Mesendoderm (in vitro differentiated cells): ENCODE results near the gene PAWR.

Source experiments
- DNase-seq: peaks from one replicate; pipeline ENCODE4 v3.0.0; 2013
- H2AK5ac ChIP-seq: 2 replicates; pipeline ENCODE4 v1.6.1; 2013; ENCODE audit warnings: low read length, inconsistent platforms
- H2BK120ac ChIP-seq: 2 replicates; pipeline ENCODE4 v1.6.1; 2013; ENCODE audit warnings: low read depth, mild to moderate bottlenecking, low read length, moderate library complexity, mixed read lengths
- H2BK15ac ChIP-seq: replicated peaks from 2 replicates; pipeline ENCODE4 v1.6.1; 2013; ENCODE audit warnings: low read depth, mild to moderate bottlenecking, moderate library complexity
- H2BK5ac ChIP-seq: 2 replicates; pipeline ENCODE4 v1.6.1; 2013; ENCODE audit warnings: low read length, inconsistent platforms
- H3K18ac ChIP-seq: 2 replicates; pipeline ENCODE4 v1.6.1; 2013; ENCODE audit warnings: mild to moderate bottlenecking, low read length, mixed read lengths
- H3K23ac ChIP-seq: one replicate; pipeline ENCODE4 v1.6.1; 2013; ENCODE audit warnings: low read length
- H3K27ac ChIP-seq: 2 replicates; pipeline ENCODE4 v1.5.1; 2013; ENCODE audit warnings: low read depth, mild to moderate bottlenecking, inconsistent platforms, low read length, moderate library complexity
- H3K27me3 ChIP-seq: 2 replicates; pipeline ENCODE4 v1.6.1; 2013; ENCODE audit warnings: low read length, control low read depth, mild to moderate bottlenecking, inconsistent platforms; ENCODE audit not compliant: insufficient read depth, poor library complexity
- H3K36me3 ChIP-seq: 2 replicates; pipeline ENCODE4 v1.6.1; 2013; ENCODE audit warnings: low read length, inconsistent platforms; ENCODE audit not compliant: control insufficient read depth, insufficient read depth
- H3K4ac ChIP-seq: one replicate; pipeline ENCODE4 v1.6.1; 2013; ENCODE audit warnings: low read depth, mild to moderate bottlenecking, low read length, moderate library complexity
- H3K4me1 ChIP-seq: 2 replicates; pipeline ENCODE4 v1.6.1; 2013; ENCODE audit warnings: low read depth, low read length, inconsistent platforms; ENCODE audit not compliant: control insufficient read depth
- H3K4me2 ChIP-seq: 2 replicates; pipeline ENCODE4 v1.6.1; 2013; ENCODE audit warnings: low read length
- H3K4me3 ChIP-seq: 2 replicates; pipeline ENCODE4 v1.5.1; 2013; ENCODE audit warnings: mild to moderate bottlenecking, low read length
- H3K56ac ChIP-seq: one replicate; pipeline ENCODE4 v1.6.1; 2013; ENCODE audit warnings: low read length
- H3K79me1 ChIP-seq: 2 replicates; pipeline ENCODE4 v1.6.1; 2013; ENCODE audit warnings: low read length, inconsistent platforms
- H3K79me2 ChIP-seq: 2 replicates; pipeline ENCODE4 v1.6.1; 2013; ENCODE audit warnings: mild to moderate bottlenecking, low read length; ENCODE audit not compliant: control insufficient read depth, insufficient read depth
- H3K9ac ChIP-seq: 2 replicates; pipeline ENCODE4 v1.6.1; 2013; ENCODE audit warnings: low read length, inconsistent platforms
- H4K5ac ChIP-seq: one replicate; pipeline ENCODE4 v1.6.1; 2013; ENCODE audit warnings: low read length
- H4K8ac ChIP-seq: one replicate; pipeline ENCODE4 v1.6.1; 2013; ENCODE audit warnings: low read depth, mild to moderate bottlenecking, control low read depth, low read length, moderate library complexity
- WGBS: extraction: QIAGEN DNeasy Blood & Tissue Kit; methylation state at CpG from one replicate; pipeline ENCODE4 v1.1.7; 2013; ENCODE audit warnings: low lambda C conversion rate, missing lambda C conversion rate; ENCODE audit not compliant: insufficient coverage; ENCODE audit errors: extremely low coverage; 5-methylcytosine and 5-hydroxymethylcytosine counted together

Gene PAWR

DNA sequence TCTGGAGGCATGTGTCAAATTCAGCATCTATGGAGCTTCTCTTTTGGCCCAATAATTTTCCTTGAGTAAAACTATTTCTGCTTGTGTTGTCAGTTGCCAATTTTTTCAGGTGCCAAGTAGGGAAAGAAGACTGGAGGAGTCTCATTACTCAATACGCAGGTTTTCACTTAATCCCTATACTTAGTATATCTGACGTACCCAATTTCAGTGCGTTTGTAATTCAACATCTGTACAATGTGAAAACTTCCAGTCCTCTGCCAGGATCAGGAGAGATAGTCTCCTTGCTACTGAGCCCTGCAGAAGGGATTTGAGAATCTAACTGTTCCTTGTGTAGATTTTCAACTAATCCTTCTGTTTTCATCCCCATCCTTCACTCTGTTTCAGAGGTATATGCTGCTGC is 5.7 kb upstream of the PAWR start:
- no CpG with 5 or more reads among the region's 3 CpGs for WGBS
- H2BK5ac ChIP-seq = no peak overlapping the region
- H3K36me3 ChIP-seq = no peaks in the 10 kb centered on the region
- no peak overlapping the region for H2AK5ac ChIP-seq
- H3K4ac ChIP-seq = no peak overlapping the region
- no peak overlapping the region for H3K4me3 ChIP-seq
- H3K9ac ChIP-seq = no peak overlapping the region
- H3K79me1 ChIP-seq = no peaks in the 10 kb centered on the region
- no peaks in the 10 kb centered on the region for H3K4me1 ChIP-seq
- H3K79me2 ChIP-seq = no peaks in the 10 kb centered on the region
- no peak for DNase-seq
- no peaks in the 10 kb centered on the region for H3K27me3 ChIP-seq
- H3K18ac ChIP-seq = no peak overlapping the region
- no peak overlapping the region for H3K4me2 ChIP-seq
- no peak overlapping the region for H3K56ac ChIP-seq
- no peak overlapping the region for H3K27ac ChIP-seq
- H2BK15ac ChIP-seq = no peak overlapping the region
- no peak overlapping the region for H2BK120ac ChIP-seq
- H3K23ac ChIP-seq = no peak overlapping the region
- H4K8ac ChIP-seq = no peak overlapping the region
- H4K5ac ChIP-seq = no peak overlapping the region

DNA sequence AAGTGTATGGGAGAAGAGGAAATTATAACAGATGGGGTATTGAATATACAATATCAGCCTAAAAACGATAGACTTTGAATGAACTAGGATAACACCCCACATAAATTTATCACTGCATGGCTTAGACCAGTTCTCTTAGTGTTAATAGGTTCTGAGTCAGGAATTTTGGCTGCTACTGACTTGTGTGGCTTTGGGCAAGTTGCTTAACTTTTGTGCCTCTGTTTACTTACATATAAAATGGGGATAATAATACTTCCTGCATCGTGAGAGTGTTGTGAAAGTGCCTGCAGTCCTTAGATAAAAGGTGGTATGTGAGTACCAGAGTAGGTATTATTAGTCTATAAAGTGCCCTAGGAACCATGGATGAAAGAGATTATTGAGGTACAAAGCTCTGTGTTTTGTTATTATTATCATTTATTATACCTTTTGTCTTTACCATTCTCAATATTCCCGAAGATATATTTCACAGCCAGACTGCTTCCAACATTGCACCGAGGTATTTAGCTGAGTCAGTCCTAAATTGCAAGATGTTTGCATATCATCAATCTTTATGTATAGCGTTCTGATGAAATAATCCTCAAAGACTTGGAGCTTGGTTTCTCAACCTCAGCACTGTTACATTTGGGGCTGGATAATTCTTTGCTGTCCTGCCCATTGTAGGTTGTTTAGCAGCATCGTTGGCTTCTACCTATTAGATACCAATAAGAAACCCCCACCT is 2.3 kb upstream of the PAWR start:
- WGBS = no CpG with 5 or more reads among the region's 6 CpGs

DNA sequence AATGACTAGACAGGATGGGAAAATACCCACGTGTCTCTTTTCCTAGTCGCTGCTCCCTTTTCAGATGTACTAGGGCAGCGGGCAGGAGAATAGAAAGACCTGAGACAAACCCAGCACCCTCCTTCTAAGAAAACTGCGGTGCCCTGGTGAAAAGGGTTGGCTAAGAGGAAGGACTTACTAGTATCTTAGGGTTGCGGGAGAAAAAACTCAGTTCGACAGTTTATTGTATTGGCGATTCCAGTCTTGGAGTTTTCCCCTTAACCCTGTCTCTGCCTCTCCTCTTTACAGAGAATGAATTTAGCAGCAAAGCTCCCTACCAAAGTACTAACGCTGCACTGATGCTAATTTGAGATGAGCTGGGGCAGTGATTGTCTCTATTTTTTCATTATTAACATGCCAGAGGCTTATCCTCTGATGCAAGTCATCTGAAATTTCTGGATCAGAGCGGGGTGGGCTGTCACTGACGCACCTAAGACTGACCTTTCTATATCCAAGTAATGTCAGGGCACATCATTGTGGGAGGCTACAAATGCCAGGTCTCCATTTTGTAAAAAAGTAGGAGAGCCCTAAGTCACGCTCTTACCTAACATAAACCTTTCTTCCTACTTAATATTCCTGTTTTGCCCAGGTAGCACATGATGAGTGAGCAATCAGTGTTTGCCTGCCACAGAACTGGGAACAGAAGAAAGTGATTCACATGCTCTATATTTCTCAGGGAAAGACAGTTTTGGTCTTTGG is 916 bp upstream of the PAWR start:
- H3K27me3 ChIP-seq = no peaks in the 10 kb centered on the region
- peak overlapping the region; percentile 35 for H3K4me2 ChIP-seq
- peak overlapping the region; percentile 76 for H4K8ac ChIP-seq
- peak overlapping the region; percentile 61 for H2BK120ac ChIP-seq
- no peaks in the 10 kb centered on the region for H3K4me1 ChIP-seq
- no peak overlapping the region for H3K23ac ChIP-seq
- no peaks in the 10 kb centered on the region for H3K36me3 ChIP-seq
- no peaks in the 10 kb centered on the region for H3K79me1 ChIP-seq
- peak overlapping the region; percentile 87 for H3K9ac ChIP-seq
- H3K4me3 ChIP-seq = peak overlapping the region; percentile 13
- H3K79me2 ChIP-seq = peaks cover 29% of the 10 kb centered on the region
- H4K5ac ChIP-seq = no peak overlapping the region
- H2BK15ac ChIP-seq = peak overlapping the region; percentile 74
- DNase-seq = peak; percentile 66
- H3K27ac ChIP-seq = peak overlapping the region; percentile 79
- WGBS = no CpG with 5 or more reads among the region's 11 CpGs
- no peak overlapping the region for H2AK5ac ChIP-seq
- H3K18ac ChIP-seq = peak overlapping the region; percentile 18
- peak overlapping the region; percentile 85 for H3K4ac ChIP-seq
- peak overlapping the region; percentile 76 for H3K56ac ChIP-seq
- peak overlapping the region; percentile 0 for H2BK5ac ChIP-seq

More for the DNA sequence above, 2.3 kb upstream of the PAWR start:
- Histone ChIP-seq H3K4me1 (no peaks in the 10 kb centered on the region), H4K8ac (no peak overlapping the region), H2BK120ac (no peak overlapping the region), H3K79me1 (no peaks in the 10 kb centered on the region), H3K27ac (no peak overlapping the region), H3K23ac (no peak overlapping the region), H4K5ac (no peak overlapping the region), H3K56ac (peak overlapping the region; percentile 61), H3K4ac (no peak overlapping the region), H3K36me3 (no peaks in the 10 kb centered on the region), H3K18ac (no peak overlapping the region), H3K4me3 (no peak overlapping the region), H3K79me2 (peaks cover 18% of the 10 kb centered on the region), H3K4me2 (no peak overlapping the region), H2BK15ac (no peak overlapping the region), H3K27me3 (no peaks in the 10 kb centered on the region), H3K9ac (peak overlapping the region; percentile 40), H2AK5ac (no peak overlapping the region), H2BK5ac (no peak overlapping the region)
- DNase-seq = no peak

DNA sequence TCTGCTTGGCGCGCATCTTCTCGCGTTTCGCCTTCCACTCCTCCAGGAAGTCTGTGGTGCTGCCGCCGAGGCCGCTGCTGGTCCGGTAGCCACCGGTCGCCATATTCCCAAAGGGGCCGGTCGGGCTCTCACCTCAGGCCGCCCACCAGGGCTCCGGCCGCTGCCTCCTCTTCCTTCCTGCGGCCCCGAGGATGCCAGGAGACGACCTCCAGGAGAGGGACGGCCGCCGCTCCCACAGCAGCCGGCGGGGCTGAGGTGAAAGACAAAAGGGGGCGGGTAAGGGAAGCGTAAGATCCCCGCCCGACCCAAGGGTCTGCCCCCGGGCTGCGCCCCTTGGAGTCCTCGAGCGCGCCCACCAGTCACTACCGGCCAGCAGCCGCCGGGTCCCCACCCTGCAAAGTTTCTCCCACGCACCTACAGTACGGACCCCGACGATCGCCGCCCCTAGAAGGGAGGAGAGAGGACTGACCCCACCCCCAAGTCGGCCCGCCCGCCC is 574 bp downstream of the PAWR start:
- no peaks in the 10 kb centered on the region for H3K27me3 ChIP-seq
- peaks cover 42% of the 10 kb centered on the region for H3K79me2 ChIP-seq
- WGBS = no CpG with 5 or more reads among the region's 45 CpGs
- peak overlapping the region; percentile 94 for H3K18ac ChIP-seq
- H3K27ac ChIP-seq = peak overlapping the region; percentile 97
- H3K79me1 ChIP-seq = no peaks in the 10 kb centered on the region
- peaks cover 3% of the 10 kb centered on the region for H3K4me1 ChIP-seq
- H3K4ac ChIP-seq = peak overlapping the region; percentile 28
- no peak for DNase-seq
- H2BK15ac ChIP-seq = no peak overlapping the region
- H2BK120ac ChIP-seq = no peak overlapping the region
- H3K56ac ChIP-seq = peak overlapping the region; percentile 98
- no peak overlapping the region for H2BK5ac ChIP-seq
- peak overlapping the region; percentile 85 for H3K9ac ChIP-seq
- peak overlapping the region; percentile 6 for H3K4me2 ChIP-seq
- no peak overlapping the region for H3K23ac ChIP-seq
- no peak overlapping the region for H2AK5ac ChIP-seq
- peak overlapping the region; percentile 86 for H3K4me3 ChIP-seq
- no peak overlapping the region for H4K8ac ChIP-seq
- no peak overlapping the region for H4K5ac ChIP-seq
- no peaks in the 10 kb centered on the region for H3K36me3 ChIP-seq

DNA sequence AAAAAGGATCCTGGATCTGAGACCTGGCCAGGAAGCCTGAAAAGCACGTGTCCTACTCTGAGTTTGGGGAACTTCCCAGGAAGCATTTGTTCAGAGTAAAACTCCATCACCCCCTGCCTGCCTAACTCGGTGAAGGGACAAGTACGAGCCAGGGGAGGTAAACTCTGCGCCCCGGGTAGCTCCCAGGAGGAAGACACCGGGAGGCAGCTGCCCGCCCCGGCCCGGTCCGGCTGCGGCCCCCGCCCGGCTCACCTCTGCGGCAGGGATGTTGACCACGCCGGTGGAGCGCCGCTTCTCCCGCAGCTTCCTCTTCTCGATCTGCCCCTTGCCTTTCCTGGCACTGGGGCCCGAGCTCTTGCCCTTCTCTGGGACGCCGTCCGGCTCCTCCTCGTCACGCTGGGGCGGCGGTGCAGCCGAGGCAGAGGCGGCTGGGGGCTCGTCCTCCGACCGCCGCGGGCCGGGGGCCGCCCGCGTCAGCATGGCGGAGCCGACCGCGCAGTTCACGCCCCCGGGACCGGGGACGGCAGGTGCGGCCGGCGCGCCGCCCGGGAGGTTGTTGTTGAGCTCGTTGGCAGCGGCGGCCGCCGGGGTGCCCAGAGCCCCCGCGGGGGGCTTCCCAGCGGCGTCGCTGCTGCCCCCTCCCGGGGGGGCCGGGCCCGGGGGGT is 1.2 kb downstream of the PAWR start:
- peak; percentile 83 for DNase-seq
- no peaks in the 10 kb centered on the region for H3K36me3 ChIP-seq

More for the DNA sequence above, 1.2 kb downstream of the PAWR start:
- Histone ChIP-seq H3K23ac (no peak overlapping the region), H3K56ac (peak overlapping the region; percentile 98), H4K5ac (no peak overlapping the region), H2BK5ac (peak overlapping the region; percentile 33), H3K4me1 (peaks cover 3% of the 10 kb centered on the region), H3K18ac (peak overlapping the region; percentile 94), H2BK15ac (no peak overlapping the region), H2AK5ac (no peak overlapping the region), H3K79me1 (no peaks in the 10 kb centered on the region), H3K4me3 (peak overlapping the region; percentile 86), H3K4me2 (peak overlapping the region; percentile 58), H3K27me3 (no peaks in the 10 kb centered on the region), H3K9ac (peak overlapping the region; percentile 85), H3K4ac (peak overlapping the region; percentile 20), H3K27ac (peak overlapping the region; percentile 97), H4K8ac (no peak overlapping the region), H3K79me2 (peaks cover 47% of the 10 kb centered on the region), H2BK120ac (no peak overlapping the region)
- no CpG with 5 or more reads among the region's 66 CpGs for WGBS
